ENCODE results near the gene ANXA5.

GRCh38 chr4:121717680-121718237 is 21.0 kb upstream of the ANXA5 start:
- TF ChIP-seq CTCF (IDR thresholded peaks at IDR 0.05; ENCODE audit: low read length) (no peak), EZH2 (optimal IDR thresholded peaks at IDR 0.05; ENCODE audit: low read depth, low read length) (no peak)

Data from MM.1S (cell line).